ENCODE data around the gene CCDC6.

DNA sequence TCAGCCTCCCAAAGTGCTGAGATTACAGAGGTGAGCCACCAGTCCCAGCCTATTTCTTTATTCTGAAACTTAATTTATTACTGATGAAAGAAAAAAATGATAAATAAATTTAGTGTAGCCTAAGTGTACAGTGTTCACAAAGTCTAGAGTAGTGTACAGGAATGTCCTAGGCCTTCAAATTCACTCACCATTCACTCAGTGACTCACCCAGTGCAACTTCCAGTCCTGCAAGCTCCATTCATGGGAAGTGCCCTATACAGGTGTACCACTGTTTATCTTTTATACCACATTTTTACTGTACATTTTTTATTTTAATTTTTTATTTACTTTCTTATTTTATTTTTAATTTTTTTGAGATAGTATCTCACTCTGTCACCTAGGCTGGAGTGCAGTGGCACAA lies 165.3 kb downstream of the CCDC6 start:
- no peak for TF ChIP-seq CTCF (IDR thresholded peaks at IDR 0.05)
- no peak for TF ChIP-seq POLR2A (IDR thresholded peaks at IDR 0.05)
- TF ChIP-seq POLR2AphosphoS5 (IDR thresholded peaks at IDR 0.05) = no peak

All from prostate gland (tissue), 2 donors.